KMS-11 (cell line): ENCODE measurements around the gene GOLGA3.

Source experiments
- H2AFZ ChIP-seq: fragments of 200-600 bp; sonication (generic); 2 replicates; pipeline ENCODE4 v1.6.1; 2016; ENCODE audit warnings: antibody characterized with exemption, mixed run types, low read depth
- H3K27ac ChIP-seq: fragments of 200-600 bp; sonication (generic); 2 replicates; pipeline ENCODE4 v1.6.1; 2016; ENCODE audit warnings: mild to moderate bottlenecking, mixed run types
- H3K27me3 ChIP-seq: fragments of 200-600 bp; sonication (generic); 2 replicates; pipeline ENCODE4 v1.6.1; 2017; ENCODE audit warnings: mild to moderate bottlenecking, low read depth, mixed run types, moderate library complexity; ENCODE audit not compliant: insufficient read depth
- H3K36me3 ChIP-seq: fragments of 200-600 bp; sonication (generic); 2 replicates; pipeline ENCODE4 v1.6.1; 2017; ENCODE audit warnings: mild to moderate bottlenecking, mixed run types; ENCODE audit not compliant: insufficient read depth
- H3K4me1 ChIP-seq: fragments of 200-600 bp; sonication (generic); 2 replicates; pipeline ENCODE4 v1.6.1; 2016; ENCODE audit warnings: mild to moderate bottlenecking, low read depth, mixed run types; ENCODE audit not compliant: poor library complexity, severe bottlenecking
- H3K4me2 ChIP-seq: fragments of 200-600 bp; sonication (generic); 2 replicates; pipeline ENCODE4 v1.7.0; 2016; ENCODE audit warnings: mild to moderate bottlenecking, mixed run types
- H3K4me3 ChIP-seq: fragments of 200-600 bp; sonication (generic); IDR thresholded peaks from 2 replicates; pipeline ENCODE4 v1.6.1; 2017; ENCODE audit warnings: low read depth, low read length, mixed read lengths; ENCODE audit not compliant: insufficient read depth
- H3K79me2 ChIP-seq: fragments of 200-600 bp; sonication (generic); 2 replicates; pipeline ENCODE4 v1.6.1; 2016; ENCODE audit warnings: low read depth, mixed run types; ENCODE audit not compliant: insufficient read depth
- H3K9ac ChIP-seq: fragments of 200-600 bp; sonication (generic); 2 replicates; pipeline ENCODE4 v1.6.1; 2016; ENCODE audit warnings: mild to moderate bottlenecking, mixed run types
- H4K20me1 ChIP-seq: fragments of 200-600 bp; sonication (generic); 2 replicates; pipeline ENCODE4 v1.6.1; 2016; ENCODE audit warnings: mild to moderate bottlenecking, mixed run types; ENCODE audit not compliant: insufficient read depth
- CTCF ChIP-seq: fragments of 200-600 bp; sonication (generic); conservative IDR thresholded peaks from 2 replicates; pipeline ENCODE4 v1.6.1; 2017; ENCODE audit warnings: low read depth, mild to moderate bottlenecking, antibody characterized with exemption, low read length, moderate library complexity, mixed read lengths

GOLGA3 gene

GRCh38 chr12:132803125-132803524 lies 25.5 kb downstream of the GOLGA3 start:
- Histone ChIP-seq H3K4me1 (no peaks in the 10 kb centered on the region), H3K9ac (no peak overlapping the region), H3K79me2 (no peaks in the 10 kb centered on the region), H4K20me1 (no peaks in the 10 kb centered on the region), H3K4me3 (no peak overlapping the region), H2AFZ (no peak overlapping the region), H3K4me2 (no peak overlapping the region), H3K27ac (no peak overlapping the region), H3K27me3 (no peaks in the 10 kb centered on the region), H3K36me3 (peaks cover 3% of the 10 kb centered on the region; the same call in 1 of the 2 replicates)
- no peak for TF ChIP-seq CTCF

- H3K79me2 ChIP-seq = no peaks in the 10 kb centered on the region
- no peak overlapping the region for H3K9ac ChIP-seq
- H3K36me3 ChIP-seq = peaks cover 3% of the 10 kb centered on the region; the same call in 1 of the 2 replicates
- H3K4me3 ChIP-seq = no peak overlapping the region
- no peak for TF ChIP-seq CTCF
- H3K27me3 ChIP-seq = no peaks in the 10 kb centered on the region
- H4K20me1 ChIP-seq = no peaks in the 10 kb centered on the region
- H3K27ac ChIP-seq = no peak overlapping the region
- H2AFZ ChIP-seq = no peak overlapping the region
- no peak overlapping the region for H3K4me2 ChIP-seq
- H3K4me1 ChIP-seq = no peaks in the 10 kb centered on the region
These were observed 26.9 kb downstream of the GOLGA3 start for GRCh38 chr12:132801741-132802140.

GRCh38 chr12:132798836-132799235 lies 29.8 kb downstream of the GOLGA3 start:
- no peak overlapping the region for H3K9ac ChIP-seq
- no peaks in the 10 kb centered on the region for H4K20me1 ChIP-seq

DNA sequence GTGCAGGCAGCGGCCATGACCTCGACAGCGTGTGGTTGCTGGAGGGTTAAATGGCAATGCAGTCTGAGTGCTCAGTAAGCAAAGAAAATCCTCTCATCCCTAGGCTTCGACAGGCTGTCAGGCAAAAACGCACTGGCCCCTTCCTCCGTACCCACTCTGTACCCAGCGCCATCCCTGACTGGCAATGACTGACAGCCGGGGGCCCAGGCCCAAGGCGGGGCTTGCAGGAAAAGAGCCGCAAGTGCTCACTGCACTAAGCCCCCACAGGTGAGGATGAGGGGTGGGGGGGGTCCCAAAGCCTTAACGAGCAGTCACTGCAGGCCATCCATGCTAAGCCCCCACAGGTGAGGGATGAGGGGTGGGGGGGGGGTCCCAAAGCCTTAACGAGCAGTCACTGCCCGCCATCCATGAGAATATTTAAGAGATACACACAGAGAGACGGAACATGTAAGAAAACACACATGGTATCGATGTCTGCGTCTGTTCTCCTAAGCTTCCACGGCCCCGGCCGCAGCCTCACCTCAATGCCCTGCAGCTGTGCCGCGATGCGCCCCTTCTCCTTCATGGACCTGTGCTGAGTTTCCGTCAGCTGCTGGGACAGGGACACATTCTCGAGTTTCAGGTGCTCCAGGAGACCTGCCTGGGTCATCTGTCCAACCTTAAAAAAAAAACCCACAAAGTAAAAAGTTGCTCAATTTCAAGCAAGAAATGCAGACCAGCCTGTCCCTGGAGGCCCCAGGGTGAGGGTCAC lies 30.7 kb downstream of the GOLGA3 start:
- Histone ChIP-seq H3K4me3 (no peak overlapping the region), H4K20me1 (no peaks in the 10 kb centered on the region), H3K36me3 (no peaks in the 10 kb centered on the region; the same call in 1 of the 2 replicates), H3K9ac (no peak overlapping the region), H3K4me2 (no peak overlapping the region), H3K27ac (no peak overlapping the region), H2AFZ (no peak overlapping the region), H3K4me1 (no peaks in the 10 kb centered on the region), H3K27me3 (no peaks in the 10 kb centered on the region), H3K79me2 (no peaks in the 10 kb centered on the region)
- no peak for TF ChIP-seq CTCF

More at GRCh38 chr12:132798836-132799235, 29.8 kb downstream of the GOLGA3 start:
- no peaks in the 10 kb centered on the region; the same call in 1 of the 2 replicates for H3K36me3 ChIP-seq
- no peaks in the 10 kb centered on the region for H3K27me3 ChIP-seq
- H3K27ac ChIP-seq = no peak overlapping the region
- no peak overlapping the region for H2AFZ ChIP-seq
- no peaks in the 10 kb centered on the region for H3K79me2 ChIP-seq
- no peak overlapping the region for H3K4me2 ChIP-seq
- no peaks in the 10 kb centered on the region for H3K4me1 ChIP-seq
- H3K4me3 ChIP-seq = no peak overlapping the region
- no peak for TF ChIP-seq CTCF
